Activated CD8-positive, alpha-beta memory T cell treated with anti-CD3 and anti-CD28 coated beads for 1 hour (primary cell): ENCODE results near the gene KDM2A.
A peak's percentile ranks its signal among the peaks of the same experiment; 100 is the strongest.

Experiments used
- DNase-seq, 2 donors: peaks; one replicate each; pipeline ENCODE4 v3.0.0-alpha.2; 2020; ENCODE audit warnings: low read depth in 1 of 2; ENCODE audit errors: extremely low read depth in 1 of 2

Gene KDM2A

GRCh38 chr11:67282155-67282875 is 163.3 kb downstream of the KDM2A start:
- no peak for DNase-seq

DNA sequence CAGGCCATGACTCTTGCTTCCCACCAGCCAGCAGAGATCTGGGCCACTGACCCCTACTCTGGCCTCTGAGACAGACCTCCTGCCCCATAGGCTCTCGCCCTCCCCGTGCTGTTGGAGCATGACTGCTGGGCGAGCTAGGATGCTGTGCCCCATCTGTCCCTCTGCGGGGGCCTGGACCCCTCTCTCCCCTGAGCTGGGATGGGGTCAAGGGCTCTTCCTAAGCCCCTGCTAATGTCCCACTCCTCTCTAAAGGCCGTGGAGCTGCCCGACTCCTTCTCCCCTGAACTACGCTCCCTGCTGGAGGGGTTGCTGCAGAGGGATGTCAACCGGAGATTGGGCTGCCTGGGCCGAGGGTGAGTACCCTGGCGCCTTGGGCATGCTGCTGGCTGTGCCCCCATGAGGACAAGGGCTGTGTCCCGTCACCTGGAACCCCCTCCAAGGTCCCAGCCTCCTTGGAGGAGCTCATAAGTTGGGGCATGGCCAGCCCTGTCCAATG is 163.9 kb downstream of the KDM2A start:
- DNase-seq, result no peak

- DNase-seq, result no peak
Observed at GRCh38 chr11:67283481-67283963, 164.5 kb downstream of the KDM2A start.

DNA sequence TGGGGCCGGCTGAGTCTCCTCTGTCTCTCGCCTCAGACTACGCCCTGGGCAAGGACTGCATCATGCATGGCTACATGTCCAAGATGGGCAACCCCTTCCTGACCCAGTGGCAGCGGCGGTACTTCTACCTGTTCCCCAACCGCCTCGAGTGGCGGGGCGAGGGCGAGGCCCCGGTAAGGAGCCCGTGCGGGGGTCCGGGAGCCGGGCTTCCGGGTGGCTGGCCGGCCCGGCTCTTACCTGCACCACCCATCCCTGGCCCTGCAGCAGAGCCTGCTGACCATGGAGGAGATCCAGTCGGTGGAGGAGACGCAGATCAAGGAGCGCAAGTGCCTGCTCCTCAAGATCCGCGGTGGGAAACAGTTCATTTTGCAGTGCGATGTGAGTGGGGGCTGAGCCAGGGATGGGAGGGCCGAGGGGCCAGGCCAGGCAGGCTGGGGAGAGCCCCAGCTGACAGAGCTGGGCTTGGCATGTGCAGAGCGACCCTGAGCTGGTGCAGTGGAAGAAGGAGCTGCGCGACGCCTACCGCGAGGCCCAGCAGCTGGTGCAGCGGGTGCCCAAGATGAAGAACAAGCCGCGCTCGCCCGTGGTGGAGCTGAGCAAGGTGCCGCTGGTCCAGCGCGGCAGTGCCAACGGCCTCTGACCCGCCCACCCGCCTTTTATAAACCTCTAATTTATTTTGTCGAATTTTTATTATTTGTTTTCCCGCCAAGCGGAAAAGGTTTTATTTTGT is 165.9 kb downstream of the KDM2A start:
- no peak for DNase-seq

- DNase-seq, result no peak
Observed at GRCh38 chr11:67285541-67286498, 166.8 kb downstream of the KDM2A start.

GRCh38 chr11:67286621-67287333 is 167.7 kb downstream of the KDM2A start:
- DNase-seq, result no peak

GRCh38 chr11:67287355-67288197 is 168.5 kb downstream of the KDM2A start:
- DNase-seq, result no peak

GRCh38 chr11:67288198-67288451 is 169.1 kb downstream of the KDM2A start:
- DNase-seq, result no peak

- peak in 1 of 2 donors; percentile 86 for DNase-seq
Observed at GRCh38 chr11:67288452-67289225, 169.6 kb downstream of the KDM2A start.

DNA sequence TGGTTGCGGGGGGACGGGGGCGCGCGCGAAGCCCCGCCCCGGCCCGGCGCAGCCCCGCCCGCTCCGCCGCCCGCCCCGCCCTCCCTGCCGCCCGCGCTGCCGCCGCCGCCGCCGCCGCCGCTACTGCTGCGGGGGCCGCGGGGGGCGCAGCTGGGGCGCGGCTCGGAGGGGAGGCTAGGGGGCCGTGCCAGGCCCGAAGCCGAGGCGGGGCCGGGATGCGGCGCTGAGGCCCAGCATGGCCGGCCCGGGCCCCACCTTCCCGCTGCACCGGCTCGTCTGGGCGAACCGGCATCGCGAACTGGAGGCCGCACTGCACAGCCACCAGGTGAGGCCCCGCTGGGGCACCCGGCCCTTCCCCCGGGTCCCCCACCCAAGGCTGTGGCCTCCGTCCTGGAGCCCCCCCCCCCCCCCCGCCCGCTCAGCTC is 170.2 kb downstream of the KDM2A start, which contains the start of gene ANKRD13D:
ANKRD13D (plus strand) TSS at position 78 of the 425 bp plus-strand sequence; CDS start at position 236, 158 bp downstream.
- DNase-seq, result no peak

DNA sequence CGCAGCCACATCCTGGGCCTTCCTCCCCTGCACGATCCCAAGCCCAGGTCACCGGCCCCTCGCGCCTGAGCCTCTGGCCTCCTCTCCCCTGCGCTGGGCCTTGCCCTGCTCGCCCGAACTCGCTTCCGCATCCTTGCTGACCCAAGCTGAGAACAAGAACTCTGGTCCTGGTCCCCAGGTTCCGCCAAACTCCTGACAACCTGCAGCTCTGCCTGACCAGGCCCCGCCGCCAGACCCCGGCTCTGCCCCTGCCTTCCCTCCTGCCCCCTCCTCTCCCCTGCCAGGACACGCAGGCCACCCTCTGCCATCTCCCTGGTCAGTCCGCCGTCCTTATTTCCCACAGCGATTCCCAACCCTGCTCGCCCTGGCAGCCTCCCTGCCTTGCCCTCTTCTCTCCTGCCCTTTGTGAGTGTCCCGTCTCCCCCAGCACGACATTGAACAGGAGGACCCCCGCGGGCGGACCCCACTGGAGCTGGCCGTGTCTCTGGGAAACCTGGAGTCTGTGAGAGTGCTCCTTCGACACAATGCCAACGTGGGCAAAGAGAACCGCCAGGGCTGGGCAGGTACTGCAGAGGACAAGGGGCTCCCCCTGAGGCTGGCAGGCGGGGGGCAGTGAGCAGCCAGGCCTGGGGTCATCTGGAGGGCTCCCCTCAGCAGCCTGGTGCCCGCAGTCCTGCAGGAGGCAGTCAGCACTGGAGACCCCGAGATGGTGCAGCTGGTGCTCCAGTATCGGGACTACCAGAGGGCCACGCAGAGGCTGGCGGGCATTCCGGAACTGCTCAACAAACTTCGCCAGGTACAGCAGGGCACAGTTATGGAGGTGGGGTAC is 170.8 kb downstream of the KDM2A start:
- no peak for DNase-seq

DNA sequence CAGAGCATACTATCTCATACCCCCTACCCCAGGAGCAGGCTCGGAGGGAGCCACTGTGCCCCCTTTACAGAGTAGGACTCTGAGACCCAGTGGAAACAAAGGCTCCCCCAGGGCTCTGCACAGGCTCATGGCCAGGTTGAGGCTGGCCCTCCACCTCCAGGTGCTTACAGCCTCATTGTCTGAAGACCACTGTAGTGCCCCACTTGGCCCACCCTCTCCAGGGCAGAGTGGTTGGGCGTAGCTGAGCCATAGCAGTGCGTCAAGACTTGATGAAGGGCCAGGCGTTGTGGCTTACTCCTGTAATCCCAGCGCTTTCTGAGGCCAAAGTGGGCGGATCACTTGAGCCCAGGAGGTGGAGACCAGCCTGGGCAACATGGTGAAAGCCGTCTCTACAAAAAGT is 171.7 kb downstream of the KDM2A start:
- no peak for DNase-seq

DNA sequence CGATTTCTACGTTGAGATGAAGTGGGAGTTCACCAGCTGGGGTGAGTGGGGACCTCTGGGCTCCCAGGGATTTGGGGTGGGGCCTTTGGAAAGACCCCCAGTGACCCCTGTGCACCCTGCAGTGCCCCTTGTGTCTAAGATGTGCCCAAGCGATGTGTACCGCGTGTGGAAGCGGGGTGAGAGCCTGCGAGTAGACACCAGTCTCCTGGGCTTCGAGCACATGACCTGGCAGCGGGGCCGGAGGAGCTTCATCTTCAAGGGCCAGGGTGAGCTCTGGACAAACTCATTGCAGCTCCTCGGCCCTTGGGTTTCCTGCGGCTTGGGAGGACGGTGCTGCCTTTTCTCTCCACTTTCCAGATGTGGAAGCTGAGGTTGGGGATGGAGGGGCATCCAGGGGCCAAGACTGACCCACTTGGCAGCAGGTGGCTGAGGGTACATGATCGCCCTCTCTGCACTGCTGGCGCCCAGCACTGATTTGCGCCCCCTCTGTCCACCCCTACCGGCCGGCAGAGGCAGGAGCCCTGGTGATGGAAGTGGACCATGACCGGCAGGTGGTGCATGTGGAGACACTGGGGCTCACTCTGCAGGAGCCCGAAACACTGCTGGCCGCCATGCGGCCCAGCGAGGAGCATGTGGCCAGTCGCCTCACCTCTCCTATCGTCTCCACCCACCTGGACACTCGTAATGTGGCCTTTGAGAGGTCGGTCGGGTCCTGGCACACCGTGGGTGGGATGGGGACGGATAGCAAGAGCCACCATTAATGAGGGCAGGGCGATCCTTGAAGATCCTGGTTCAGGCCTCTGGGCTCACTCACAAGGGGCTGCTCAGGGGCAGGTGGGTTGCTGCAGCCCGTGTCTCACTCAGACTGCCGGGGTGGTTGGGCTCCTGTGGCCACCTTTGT is 172.7 kb downstream of the KDM2A start:
- no peak for DNase-seq

DNA sequence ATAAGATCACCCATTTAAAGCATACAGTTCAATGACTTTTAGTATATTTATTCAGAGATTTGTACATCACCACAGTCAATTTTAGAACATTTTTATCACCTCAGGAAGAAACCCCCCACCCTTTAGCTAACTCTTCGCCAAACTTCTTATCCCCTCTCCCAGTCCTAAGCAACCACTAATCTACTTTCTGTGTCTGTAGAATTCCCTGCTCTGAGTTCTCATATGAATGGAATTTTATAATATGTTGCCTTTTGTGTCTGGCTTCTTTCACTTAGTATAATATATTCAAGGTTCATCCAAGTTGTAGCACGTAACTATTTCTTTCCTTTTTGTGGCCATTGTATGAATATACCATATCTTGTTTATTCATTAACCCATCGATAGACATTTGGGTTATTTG is 173.6 kb downstream of the KDM2A start:
- DNase-seq, result no peak

- DNase-seq, result no peak
Observed at GRCh38 chr11:67293090-67293489, 174.0 kb downstream of the KDM2A start.

GRCh38 chr11:67295846-67296245 is 176.8 kb downstream of the KDM2A start:
- no peak for DNase-seq

- no peak for DNase-seq
Observed at GRCh38 chr11:67298786-67299185, 179.7 kb downstream of the KDM2A start.
